Sigmoid colon (tissue), 7 donors: ENCODE measurements around the gene DTYMK. TPM values are rescaled to one million over a fixed set of nuclear protein-coding genes. Genes with fewer than 3 reads are reported as not detected.

Experiments
- DNase-seq: peaks from one replicate; pipeline ENCODE4 v3.0.0-alpha.2; 2019
- H3K27ac ChIP-seq, 4 donors: fragments of 200-600 bp; sonication (generic); one replicate each; pipeline ENCODE4 v1.5.1; 2016 to 2019; ENCODE audit warnings: mild to moderate bottlenecking in 1 of 4
- H3K27me3 ChIP-seq, 3 donors: fragments of 200-600 bp; sonication (generic); one replicate each; pipeline ENCODE4 v1.5.1; 2019; ENCODE audit warnings: mild to moderate bottlenecking in 1 of 3
- H3K36me3 ChIP-seq, 4 donors: fragments of 200-600 bp; sonication (generic); one replicate each; pipeline ENCODE4 v1.5.1; 2016 to 2019
- H3K4me1 ChIP-seq, 4 donors: fragments of 200-600 bp; sonication (generic); one replicate each; pipeline ENCODE4 v1.5.1; 2017 to 2019
- H3K4me3 ChIP-seq, 4 donors: fragments of 200-600 bp; sonication (generic); one replicate each; pipeline ENCODE4 v1.5.1; 2017 to 2019; ENCODE audit warnings: mild to moderate bottlenecking in 2 of 4, moderate library complexity in 1 of 4
- H3K9me3 ChIP-seq, 4 donors: fragments of 200-600 bp in 3 of 4; sonication (generic) in 3 of 4; one replicate each; pipeline versions ENCODE4 v1.5.1 to v1.6.1; 2013 to 2019
- EP300 ChIP-seq, 4 donors: sonication (generic); formaldehyde crosslinking; IDR thresholded peaks; one replicate each; pipeline ENCODE4 v1.6.1; 2017; ENCODE audit warnings: antibody characterized with exemption in 4 of 4
- POLR2A ChIP-seq, 2 donors: fragments of 450-650 bp; IDR thresholded peaks; one replicate each; pipeline ENCODE4 v1.6.1; 2016; ENCODE audit warnings: antibody characterized with exemption in 2 of 2, mild to moderate bottlenecking in 2 of 2, moderate library complexity in 2 of 2
- POLR2AphosphoS5 ChIP-seq, 4 donors: sonication (generic); formaldehyde crosslinking; IDR thresholded peaks; one replicate each; pipeline ENCODE4 v1.6.1; 2017; ENCODE audit warnings: antibody characterized with exemption in 4 of 4
- whole genome bisulfite sequencing, 2 donors: extraction: QIAGEN DNeasy Blood & Tissue Kit; methylation state at CpG; one replicate each; pipeline ENCODE4 v1.1.7; 2013; 5-methylcytosine and 5-hydroxymethylcytosine counted together
- intact Hi-C: fragments of 100-400 bp; cut with DNase I; formaldehyde crosslinking; loops from one replicate; pipeline ENCODE4 v1.15.1; 2023
- polyA plus RNA-seq, 3 donors: library from polyadenylated mRNA; stranded (reverse); fragments of 200-250 nt; gene quantifications; one replicate each; pipeline ENCODE4 v1.2.3, GENCODE V29; 2013
- total RNA-seq, 4 donors: library from RNA; depleted of rRNA; stranded (reverse); fragments of >200 nt; gene quantifications; one replicate each; pipeline ENCODE4 v1.1.0, GENCODE V29; 2016
- TF ChIP-seq, protein P1 (sequence below), 4 experiments: fragments of 450-650 bp in 3 of 4; fragments of 200-600 bp in 1 of 4; IDR thresholded peaks; one replicate each; pipeline ENCODE4 v1.5.1; 2016 to 2019; ENCODE audit warnings: antibody characterized with exemption in 4 of 4, mild to moderate bottlenecking in 3 of 4, moderate library complexity in 2 of 4
- donor health status: healthy with polysubstance abuse.
- donor health status: Bipolar disorder and iron deficiency.
- donor health status: healthy.

The DTYMK gene
- total and polyA plus RNA-seq, 7 donors: 7.4 to 53.0 (median 13.8) TPM

DNA sequence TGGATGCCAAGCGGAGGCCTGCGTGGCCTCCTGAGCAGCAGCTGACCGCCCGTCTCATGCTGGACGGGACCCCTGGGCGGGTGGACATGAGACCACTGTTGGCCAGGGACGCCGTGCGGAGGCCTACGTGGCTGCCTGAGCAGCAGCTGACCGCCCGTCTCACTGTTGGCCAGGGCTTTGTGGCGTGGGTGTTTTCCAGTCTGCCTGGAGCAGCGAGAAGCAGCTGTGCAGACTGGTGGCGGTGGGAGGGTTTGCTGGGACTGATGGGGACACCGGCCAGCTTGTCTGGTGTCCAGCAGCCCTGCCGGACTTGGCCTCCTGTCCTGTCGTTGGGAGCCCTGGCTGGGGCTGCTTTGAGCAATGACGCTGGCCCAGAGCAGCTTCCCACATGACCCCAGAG lies 42.0 kb upstream of the DTYMK start:
- no peak for DNase-seq
- WGBS, 2 donors: 91 to 94% methylated on average over 19 of the region's 19 CpGs
- H3K4me1 ChIP-seq: peaks cover 0 to 5% (median under 1%) of the 10 kb centered on the region in 4 donors
- intact Hi-C loops: no loop called here
- H3K9me3 ChIP-seq: no peaks in the 10 kb centered on the region
- peak overlapping the region in 2 of 4 donors; percentile 1 to 29 for H3K27ac ChIP-seq
- H3K36me3 ChIP-seq: peaks cover 0 to 20% (median 0%) of the 10 kb centered on the region in 4 donors
- no peaks in the 10 kb centered on the region for H3K27me3 ChIP-seq
- H3K4me3 ChIP-seq: no peak overlapping the region
- TF ChIP-seq POLR2A (IDR thresholded peaks at IDR 0.05): no peak
- TF ChIP-seq, protein P1, sequence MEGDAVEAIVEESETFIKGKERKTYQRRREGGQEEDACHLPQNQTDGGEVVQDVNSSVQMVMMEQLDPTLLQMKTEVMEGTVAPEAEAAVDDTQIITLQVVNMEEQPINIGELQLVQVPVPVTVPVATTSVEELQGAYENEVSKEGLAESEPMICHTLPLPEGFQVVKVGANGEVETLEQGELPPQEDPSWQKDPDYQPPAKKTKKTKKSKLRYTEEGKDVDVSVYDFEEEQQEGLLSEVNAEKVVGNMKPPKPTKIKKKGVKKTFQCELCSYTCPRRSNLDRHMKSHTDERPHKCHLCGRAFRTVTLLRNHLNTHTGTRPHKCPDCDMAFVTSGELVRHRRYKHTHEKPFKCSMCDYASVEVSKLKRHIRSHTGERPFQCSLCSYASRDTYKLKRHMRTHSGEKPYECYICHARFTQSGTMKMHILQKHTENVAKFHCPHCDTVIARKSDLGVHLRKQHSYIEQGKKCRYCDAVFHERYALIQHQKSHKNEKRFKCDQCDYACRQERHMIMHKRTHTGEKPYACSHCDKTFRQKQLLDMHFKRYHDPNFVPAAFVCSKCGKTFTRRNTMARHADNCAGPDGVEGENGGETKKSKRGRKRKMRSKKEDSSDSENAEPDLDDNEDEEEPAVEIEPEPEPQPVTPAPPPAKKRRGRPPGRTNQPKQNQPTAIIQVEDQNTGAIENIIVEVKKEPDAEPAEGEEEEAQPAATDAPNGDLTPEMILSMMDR (IDR thresholded peaks at IDR 0.05): no peak
- TF ChIP-seq POLR2AphosphoS5 (IDR thresholded peaks at IDR 0.05): no peak
- no peak for TF ChIP-seq EP300 (IDR thresholded peaks at IDR 0.05)

DNA sequence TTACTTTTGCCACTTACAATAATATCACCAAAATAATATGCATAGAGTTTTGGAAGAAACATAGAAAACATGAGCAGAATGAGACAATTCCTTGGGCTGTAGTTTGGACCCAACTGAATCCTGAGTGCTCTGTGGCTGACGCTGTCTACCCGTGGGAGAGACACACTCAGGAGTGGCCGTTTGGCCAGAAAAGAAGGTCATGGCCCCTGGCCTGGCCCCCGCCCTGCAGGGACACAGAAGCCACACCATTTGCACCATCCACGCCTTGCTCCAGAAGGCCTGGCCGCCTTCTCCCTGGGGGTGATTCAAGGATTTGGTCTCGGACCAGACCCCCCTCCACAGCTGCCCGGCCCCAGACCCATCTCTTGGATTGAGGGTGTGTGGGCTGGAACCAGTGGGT lies 41.4 kb upstream of the DTYMK start:
- WGBS, 2 donors: 92 to 93% methylated on average over 8 of the region's 8 CpGs
- no peaks in the 10 kb centered on the region for H3K9me3 ChIP-seq
- intact Hi-C loops: no loop called here
- H3K27ac ChIP-seq: peak overlapping the region in 1 of 4 donors; percentile 29
- DNase-seq: no peak
- TF ChIP-seq, protein P1 (IDR thresholded peaks at IDR 0.05): no peak
- no peak for TF ChIP-seq POLR2A (IDR thresholded peaks at IDR 0.05)
- no peak for TF ChIP-seq POLR2AphosphoS5 (IDR thresholded peaks at IDR 0.05)
- no peak for TF ChIP-seq EP300 (IDR thresholded peaks at IDR 0.05)
- no peaks in the 10 kb centered on the region for H3K27me3 ChIP-seq
- H3K4me1 ChIP-seq: no peaks in the 10 kb centered on the region
- H3K4me3 ChIP-seq: no peak overlapping the region
- peaks cover 0 to 26% (median 2%) of the 10 kb centered on the region in 4 donors for H3K36me3 ChIP-seq

DNA sequence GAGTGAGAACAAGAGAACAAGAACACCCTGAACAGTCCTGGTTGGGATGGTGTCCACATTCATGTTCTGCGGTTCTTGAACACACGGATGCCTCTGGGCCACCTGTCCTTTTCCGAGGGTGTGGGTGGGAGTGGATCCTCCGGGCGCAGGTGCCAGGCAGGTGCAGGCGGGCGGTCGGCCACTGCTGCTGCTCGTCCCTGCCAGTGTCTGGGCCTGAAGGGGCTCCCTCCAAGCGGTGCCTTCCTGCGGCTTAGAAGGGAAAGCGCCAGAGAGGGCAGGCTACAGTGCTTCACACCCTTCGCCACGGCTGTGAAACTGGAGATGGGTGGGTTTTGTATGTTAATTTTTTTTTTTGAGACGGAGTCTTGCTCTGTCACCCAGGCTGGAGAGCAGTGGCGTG lies 39.8 kb upstream of the DTYMK start:
- intact Hi-C loops: no loop called here
- DNase-seq: no peak
- no peaks in the 10 kb centered on the region for H3K4me1 ChIP-seq
- no peaks in the 10 kb centered on the region for H3K9me3 ChIP-seq
- TF ChIP-seq POLR2A (IDR thresholded peaks at IDR 0.05): no peak
- no peak for TF ChIP-seq EP300 (IDR thresholded peaks at IDR 0.05)
- TF ChIP-seq, protein P1 (IDR thresholded peaks at IDR 0.05): no peak
- no peak for TF ChIP-seq POLR2AphosphoS5 (IDR thresholded peaks at IDR 0.05)
- H3K27me3 ChIP-seq: no peaks in the 10 kb centered on the region
- WGBS, 2 donors: 92 to 93% methylated on average over 16 of the region's 16 CpGs
- peaks cover 0 to 36% (median 4%) of the 10 kb centered on the region in 4 donors for H3K36me3 ChIP-seq
- no peak overlapping the region for H3K27ac ChIP-seq
- H3K4me3 ChIP-seq: no peak overlapping the region

DNA sequence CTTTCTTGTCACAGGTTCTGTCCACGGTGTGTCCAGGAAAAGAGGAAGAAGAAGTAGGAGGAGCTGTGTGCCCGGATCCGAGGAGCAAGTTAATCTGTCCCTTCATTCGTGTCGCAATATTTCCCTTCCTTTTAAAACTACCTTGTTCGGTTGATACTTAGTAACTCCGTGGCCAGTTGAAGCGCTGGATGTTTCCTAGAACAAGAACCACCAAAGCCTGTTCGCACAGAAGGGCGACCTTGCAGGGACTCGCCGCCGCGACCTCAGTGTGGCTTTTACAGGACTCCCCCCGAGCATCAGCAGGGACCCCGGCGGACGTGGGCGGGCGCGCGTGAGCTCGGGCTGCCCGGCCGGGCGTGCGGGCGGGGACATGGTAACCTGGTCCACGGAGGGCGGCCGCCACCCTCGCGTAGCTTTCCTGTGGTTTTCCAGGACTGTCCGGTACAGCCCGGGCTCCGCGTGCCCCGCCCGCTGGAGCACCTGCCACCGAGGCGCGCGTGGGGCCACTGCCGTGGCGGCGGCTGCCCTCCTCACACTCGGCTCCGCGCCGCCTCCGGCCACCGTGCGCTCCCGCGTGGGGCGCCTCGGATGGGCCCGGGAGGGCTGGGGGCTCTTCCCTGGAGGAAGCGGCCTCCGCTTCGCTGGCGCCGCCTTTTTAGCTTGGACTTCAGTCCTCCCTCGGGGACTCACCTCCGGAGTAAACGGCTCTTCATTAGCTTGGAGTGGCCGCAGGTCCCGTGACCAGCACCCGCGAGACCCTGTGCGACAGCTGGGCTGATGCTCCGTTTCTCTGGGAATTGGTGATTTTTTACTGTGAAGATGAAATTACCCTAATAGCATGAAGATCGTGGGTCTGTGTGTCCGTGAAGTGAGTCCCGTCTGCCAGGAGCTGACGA lies 38.6 kb upstream of the DTYMK start:
- H3K27me3 ChIP-seq: no peaks in the 10 kb centered on the region
- no peak for DNase-seq
- intact Hi-C loops: no loop called here
- H3K27ac ChIP-seq: no peak overlapping the region
- peaks cover 0 to 49% (median 13%) of the 10 kb centered on the region in 4 donors for H3K36me3 ChIP-seq
- H3K9me3 ChIP-seq: no peaks in the 10 kb centered on the region
- H3K4me3 ChIP-seq: no peak overlapping the region
- WGBS, 2 donors: 96% methylated on average over 76 of the region's 76 CpGs
- TF ChIP-seq POLR2A (IDR thresholded peaks at IDR 0.05) (no peak), POLR2AphosphoS5 (IDR thresholded peaks at IDR 0.05) (no peak), EP300 (IDR thresholded peaks at IDR 0.05) (no peak)
- TF ChIP-seq, protein P1 (IDR thresholded peaks at IDR 0.05): no peak
- no peaks in the 10 kb centered on the region for H3K4me1 ChIP-seq
